CD14-positive monocyte (primary cell): ENCODE measurements around the gene KRTAP11-1. TPM values are rescaled to one million over a fixed set of nuclear protein-coding genes. Genes with fewer than 3 reads are reported as not detected.

Experiments used
- DNase-seq, 3 donors: peaks; one replicate each; pipeline ENCODE4 v3.0.0-alpha.2; 2011 to 2022
- H2AFZ ChIP-seq: 2 replicates; pipeline ENCODE4 v1.6.0; 2012; ENCODE audit warnings: mild to moderate bottlenecking, low read depth, low read length, inconsistent platforms; ENCODE audit not compliant: insufficient read depth, poor library complexity, severe bottlenecking
- H3K27ac ChIP-seq, 2 donors: 1 replicate in 1 of 2; 2 replicates in 1 of 2; pipeline ENCODE4 v1.5.1; 2012 to 2013; ENCODE audit warnings: low read length in 2 of 2, control low read depth in 1 of 2, inconsistent platforms in 1 of 2, low read depth in 1 of 2, mild to moderate bottlenecking in 1 of 2
- H3K27me3 ChIP-seq, 2 donors: one replicate each; pipeline versions ENCODE4 v1.6.0 to v1.6.1; 2011 to 2013; ENCODE audit warnings: low read length in 2 of 2; ENCODE audit not compliant: control insufficient read depth in 2 of 2, insufficient read depth in 2 of 2
- H3K36me3 ChIP-seq, 2 donors: replicated peaks in 1 of 2; 1 replicate in 1 of 2; 2 replicates in 1 of 2; pipeline versions ENCODE4 v1.5.1 to v1.6.1; 2012 to 2013; ENCODE audit warnings: low read length in 2 of 2, control low read depth in 1 of 2, inconsistent platforms in 1 of 2, mild to moderate bottlenecking in 1 of 2; ENCODE audit not compliant: insufficient read depth in 2 of 2, control insufficient read depth in 1 of 2
- H3K4me1 ChIP-seq, 2 donors: 1 replicate in 1 of 2; 2 replicates in 1 of 2; pipeline versions ENCODE4 v1.5.1 to v1.6.1; 2012 to 2013; ENCODE audit warnings: low read length in 2 of 2, control low read depth in 1 of 2, inconsistent platforms in 1 of 2, mild to moderate bottlenecking in 1 of 2, moderate library complexity in 1 of 2; ENCODE audit not compliant: insufficient read depth in 2 of 2, control insufficient read depth in 1 of 2
- H3K4me2 ChIP-seq: replicated peaks from 2 replicates; pipeline ENCODE3; 2012; ENCODE audit warnings: low read length, moderate library complexity, mild to moderate bottlenecking; ENCODE audit not compliant: poor library complexity, severe bottlenecking; ENCODE audit errors: extremely low read depth
- H3K4me3 ChIP-seq, 3 experiments: fragments of 200-600 bp in 1 of 3; sonication (generic) in 1 of 3; replicated peaks in 1 of 3; 1 replicate in 2 of 3; 2 replicates in 1 of 3; pipeline ENCODE4 v1.5.1; 2011 to 2013; ENCODE audit warnings: low read length in 3 of 3, mild to moderate bottlenecking in 3 of 3, control low read depth in 2 of 3, low read depth in 2 of 3, inconsistent platforms in 1 of 3, moderate library complexity in 1 of 3
- H3K79me2 ChIP-seq: 2 replicates; pipeline ENCODE4 v1.6.0; 2012; ENCODE audit warnings: mild to moderate bottlenecking, control low read depth, inconsistent platforms, low read length, moderate library complexity; ENCODE audit not compliant: insufficient read depth
- H3K9ac ChIP-seq: 2 replicates; pipeline ENCODE4 v1.6.0; 2017; ENCODE audit warnings: low read length, mild to moderate bottlenecking; ENCODE audit not compliant: insufficient read depth, poor library complexity, severe bottlenecking
- H3K9me3 ChIP-seq, 2 donors: replicated peaks in 1 of 2; 1 replicate in 1 of 2; 2 replicates in 1 of 2; pipeline versions ENCODE4 v1.5.1 to v1.6.1; 2012 to 2013; ENCODE audit warnings: low read length in 2 of 2, control low read depth in 1 of 2; ENCODE audit not compliant: control insufficient read depth in 1 of 2, insufficient read depth in 1 of 2
- H4K20me1 ChIP-seq: 2 replicates; pipeline ENCODE4 v1.6.0; 2012; ENCODE audit warnings: mild to moderate bottlenecking, low read length, control low read depth, moderate library complexity; ENCODE audit not compliant: insufficient read depth
- H3K27ac Mint-ChIP-seq, 7 donors: one replicate each; pipeline ENCODE4 v1.8.0; 2020; ENCODE audit warnings: mild to moderate bottlenecking in 7 of 7, mixed read lengths in 7 of 7, moderate library complexity in 6 of 7, inconsistent platforms in 2 of 7
- H3K27me3 Mint-ChIP-seq, 3 donors: one replicate each; pipeline ENCODE4 v1.8.0; 2021 to 2022; ENCODE audit warnings: low read depth in 3 of 3, mild to moderate bottlenecking in 3 of 3, mixed read lengths in 3 of 3, moderate library complexity in 3 of 3, inconsistent platforms in 1 of 3
- H3K36me3 Mint-ChIP-seq, 2 donors: one replicate each; pipeline ENCODE4 v1.8.0; 2020; ENCODE audit warnings: mixed read lengths in 2 of 2, inconsistent platforms in 1 of 2, mild to moderate bottlenecking in 1 of 2
- H3K4me1 Mint-ChIP-seq: one replicate; pipeline ENCODE4 v1.8.0; 2020; ENCODE audit warnings: mild to moderate bottlenecking, mixed read lengths
- H3K4me3 Mint-ChIP-seq, 2 donors: one replicate each; pipeline ENCODE4 v1.8.0; 2020; ENCODE audit warnings: mild to moderate bottlenecking in 2 of 2, mixed read lengths in 2 of 2, moderate library complexity in 1 of 2
- H3K9me3 Mint-ChIP-seq, 7 donors: one replicate each; pipeline ENCODE4 v1.8.0; 2020 to 2022; ENCODE audit warnings: mixed read lengths in 7 of 7, mild to moderate bottlenecking in 6 of 7, moderate library complexity in 6 of 7, inconsistent platforms in 2 of 7
- WGBS: methylation state at CpG from one replicate; pipeline ENCODE4 v1.1.5; 2013; ENCODE audit warnings: missing lambda C conversion rate; ENCODE audit not compliant: insufficient coverage; 5-methylcytosine and 5-hydroxymethylcytosine counted together
- intact Hi-C, 2 donors: fragments of 100-400 bp; cut with micrococcal nuclease; formaldehyde crosslinking; loops; one replicate each; pipeline versions ENCODE4 v1.15.0 to v1.15.1; 2023
- polyA plus RNA-seq, 3 donors: library from polyadenylated mRNA; depleted of rRNA in 1 of 3; unstranded in 2 of 3; stranded (reverse) in 1 of 3; fragments of 300-500 nt in 2 of 3; fragments of >200 nt in 1 of 3; fragmentation: Illumina TruSeq in 2 of 3; gene quantifications; 1 replicate in 2 of 3; 2 replicates in 1 of 3; pipeline ENCODE4 v1.2.3, GENCODE V29; 2012 to 2021
- TF ChIP-seq, protein P1 (sequence below): fragments of 200-600 bp; IDR thresholded peaks from one replicate; pipeline ENCODE4 v1.8.0; 2022; ENCODE audit warnings: antibody characterized with exemption, mild to moderate bottlenecking

The KRTAP11-1 gene
- polyA plus RNA-seq, 3 donors, result not detected

DNA sequence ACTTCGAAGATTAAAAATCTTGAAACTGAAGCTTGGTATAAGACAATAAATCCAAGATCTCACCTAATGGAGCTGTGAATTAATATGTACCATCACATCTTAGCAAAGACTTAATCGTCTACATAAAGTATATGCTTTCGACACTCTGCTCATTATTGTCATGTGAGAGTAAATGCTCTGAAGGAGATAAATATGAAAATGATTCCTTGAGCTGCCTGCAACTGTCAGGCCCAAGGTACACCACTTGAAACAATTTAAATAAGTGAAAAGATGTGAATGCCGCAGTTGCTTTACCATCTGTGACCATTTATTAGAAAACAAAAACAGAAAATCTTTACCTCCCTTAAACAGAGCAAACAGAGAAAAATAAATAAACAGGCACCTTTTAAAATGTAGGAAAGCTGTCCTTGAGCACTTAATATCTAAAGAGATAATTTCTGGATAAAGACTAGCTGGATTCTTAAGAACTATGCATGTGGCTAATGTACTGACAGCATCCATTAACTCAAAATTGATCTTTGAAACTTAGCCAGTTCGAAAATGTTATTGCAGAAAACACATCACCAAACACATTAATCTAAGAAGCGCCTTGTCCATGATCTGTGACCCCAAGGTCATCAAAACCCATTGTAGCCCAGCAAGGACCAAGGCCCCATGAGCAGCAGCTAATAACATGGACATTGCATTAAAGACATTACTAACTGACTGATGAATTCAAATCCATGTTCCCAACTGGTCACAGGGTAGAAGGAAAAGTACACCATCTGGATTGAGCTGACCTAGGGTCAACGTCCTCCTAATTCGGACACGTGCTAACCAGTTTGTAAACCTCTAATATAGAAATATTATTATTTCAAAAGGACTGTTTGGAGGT is 33.5 kb downstream of the KRTAP11-1 start:
- no peak for DNase-seq
- no peak overlapping the region for H3K4me2 ChIP-seq
- H3K79me2 ChIP-seq, result no peaks in the 10 kb centered on the region
- H3K4me3 ChIP-seq, result no peak overlapping the region
- 47% methylated on average over 2 of the region's 9 CpGs for WGBS
- no peak overlapping the region for H3K27ac ChIP-seq
- no peaks in the 10 kb centered on the region for H3K9me3 ChIP-seq
- no peaks in the 10 kb centered on the region for H4K20me1 ChIP-seq
- TF ChIP-seq, protein P1, sequence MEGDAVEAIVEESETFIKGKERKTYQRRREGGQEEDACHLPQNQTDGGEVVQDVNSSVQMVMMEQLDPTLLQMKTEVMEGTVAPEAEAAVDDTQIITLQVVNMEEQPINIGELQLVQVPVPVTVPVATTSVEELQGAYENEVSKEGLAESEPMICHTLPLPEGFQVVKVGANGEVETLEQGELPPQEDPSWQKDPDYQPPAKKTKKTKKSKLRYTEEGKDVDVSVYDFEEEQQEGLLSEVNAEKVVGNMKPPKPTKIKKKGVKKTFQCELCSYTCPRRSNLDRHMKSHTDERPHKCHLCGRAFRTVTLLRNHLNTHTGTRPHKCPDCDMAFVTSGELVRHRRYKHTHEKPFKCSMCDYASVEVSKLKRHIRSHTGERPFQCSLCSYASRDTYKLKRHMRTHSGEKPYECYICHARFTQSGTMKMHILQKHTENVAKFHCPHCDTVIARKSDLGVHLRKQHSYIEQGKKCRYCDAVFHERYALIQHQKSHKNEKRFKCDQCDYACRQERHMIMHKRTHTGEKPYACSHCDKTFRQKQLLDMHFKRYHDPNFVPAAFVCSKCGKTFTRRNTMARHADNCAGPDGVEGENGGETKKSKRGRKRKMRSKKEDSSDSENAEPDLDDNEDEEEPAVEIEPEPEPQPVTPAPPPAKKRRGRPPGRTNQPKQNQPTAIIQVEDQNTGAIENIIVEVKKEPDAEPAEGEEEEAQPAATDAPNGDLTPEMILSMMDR, result no peak
- H2AFZ ChIP-seq, result no peak overlapping the region
- H3K9me3 Mint-ChIP-seq, result peaks cover 0 to 3% (median 0%) of the 10 kb centered on the region in 7 donors
- H3K4me1 Mint-ChIP-seq, result no peaks in the 10 kb centered on the region
- H3K27ac Mint-ChIP-seq, result no peak overlapping the region
- no peaks in the 10 kb centered on the region for H3K27me3 ChIP-seq
- H3K36me3 ChIP-seq, result no peaks in the 10 kb centered on the region
- H3K36me3 Mint-ChIP-seq, result no peaks in the 10 kb centered on the region
- intact Hi-C loops, result no loop called here
- no peak overlapping the region for H3K4me3 Mint-ChIP-seq
- no peaks in the 10 kb centered on the region for H3K4me1 ChIP-seq
- peaks cover 0 to 3% (median 0%) of the 10 kb centered on the region in 3 donors for H3K27me3 Mint-ChIP-seq
- H3K9ac ChIP-seq, result no peak overlapping the region

GRCh38 chr21:30842990-30843389 is 38.4 kb downstream of the KRTAP11-1 start:
- Histone ChIP-seq H3K4me1 (no peaks in the 10 kb centered on the region), H3K36me3 (no peaks in the 10 kb centered on the region), H3K4me2 (no peak overlapping the region), H3K9ac (no peak overlapping the region), H4K20me1 (no peaks in the 10 kb centered on the region), H3K79me2 (no peaks in the 10 kb centered on the region), H3K9me3 (no peaks in the 10 kb centered on the region), H3K27me3 (no peaks in the 10 kb centered on the region), H2AFZ (no peak overlapping the region), H3K27ac (no peak overlapping the region), H3K4me3 (no peak overlapping the region)
- TF ChIP-seq, protein P1, result no peak
- Mint-ChIP-seq H3K4me1 (no peaks in the 10 kb centered on the region), H3K27me3 (peaks cover 0 to 3% (median 0%) of the 10 kb centered on the region in 3 donors), H3K4me3 (no peak overlapping the region), H3K9me3 (peaks cover 0 to 3% (median 0%) of the 10 kb centered on the region in 7 donors), H3K27ac (no peak overlapping the region), H3K36me3 (no peaks in the 10 kb centered on the region)
- no peak for DNase-seq
- intact Hi-C loops, result no loop called here
